Measurements from ENCODE around the gene COL4A2. TPM values are rescaled to one million over a fixed set of nuclear protein-coding genes. Genes with fewer than 3 reads are reported as not detected.

COL4A2 gene
- total and polyA plus RNA-seq, 2 donors (not counting 1 experiment from before 2014, with no cell fraction given) = 0.17 TPM; not detected in 1

- ChIA-PET POLR2A (no interaction called here), CTCF (no interaction called here)
- Mint-ChIP-seq H3K27me3 (no peaks in the 10 kb centered on the region), H3K9me3 (ENCODE audit: insufficient read depth) (no peaks in the 10 kb centered on the region), H3K4me3 (no peak overlapping the region), H3K27ac (no peak overlapping the region), H3K4me1 (peaks cover 11% of the 10 kb centered on the region)
- Histone ChIP-seq H3K4me1 (ENCODE audit: control insufficient read depth in 2 of 2, insufficient read depth in 2 of 2, low read length in 2 of 2) (peaks cover 3 to 6% of the 10 kb centered on the region in 2 donors), H3K79me2 (ENCODE audit: control insufficient read depth, insufficient read depth, low read length) (peaks cover 3% of the 10 kb centered on the region), H2AFZ (ENCODE audit: insufficient read depth, low read depth, low read length, poor library complexity, severe bottlenecking) (no peak overlapping the region), H4K20me1 (ENCODE audit: control insufficient read depth, insufficient read depth, low read length, poor library complexity, severe bottlenecking) (no peaks in the 10 kb centered on the region), H3K27ac (ENCODE audit: low read length in 2 of 2) (no peak overlapping the region), H3K36me3 (replicated peaks in 1 of 2; ENCODE audit: control extremely low read depth in 1 of 2, control insufficient read depth in 1 of 2, extremely low read depth in 1 of 2, insufficient read depth in 2 of 2, low read length in 1 of 2) (no peaks in the 10 kb centered on the region), H3K9ac (ENCODE audit: low read length) (no peak overlapping the region), H3K9me3 (ENCODE audit: control extremely low read depth in 1 of 3, control insufficient read depth in 2 of 3, insufficient read depth in 1 of 3, low read length in 2 of 3) (no peaks in the 10 kb centered on the region), H3K4me2 (replicated peaks; ENCODE audit: low read depth, low read length, poor library complexity, severe bottlenecking) (no peak overlapping the region), H3K4me3 (ENCODE audit: control extremely low read depth in 1 of 5, extremely low read depth in 1 of 5, insufficient read depth in 1 of 5, low read depth in 2 of 5, low read length in 4 of 5) (no peak overlapping the region), H3K27me3 (replicated peaks in 1 of 4; ENCODE audit: control extremely low read depth in 1 of 4, control insufficient read depth in 3 of 4, insufficient read depth in 4 of 4, low read length in 3 of 4) (no peaks in the 10 kb centered on the region)
- TF ChIP-seq EZH2 (IDR thresholded peaks at IDR 0.05; ENCODE audit: borderline replicate concordance, insufficient read depth, low read depth, low read length, poor library complexity, severe bottlenecking) (no peak), CTCF (IDR thresholded peaks at IDR 0.05) (no peak)
- ATAC-seq (ENCODE audit: low read depth) (no peak), DNase-seq (no peak)
- intact Hi-C loops (cut with micrococcal nuclease) = no loop called here
- WGBS (ENCODE audit: insufficient coverage) = 95% methylated on average over 8 of the region's 11 CpGs
These were observed 244.2 kb downstream of the COL4A2 start for GRCh38 chr13:110551284-110551683.

- no peak for TF ChIP-seq EZH2 (IDR thresholded peaks at IDR 0.05; ENCODE audit: borderline replicate concordance, insufficient read depth, low read depth, low read length, poor library complexity, severe bottlenecking)
- TF ChIP-seq CTCF (IDR thresholded peaks at IDR 0.05) = no peak
- ChIA-PET CTCF (no interaction called here), POLR2A (no interaction called here)
- WGBS (ENCODE audit: insufficient coverage) = 98% methylated on average over 9 of the region's 9 CpGs
- H3K4me3 ChIP-seq (ENCODE audit: control extremely low read depth in 1 of 5, extremely low read depth in 1 of 5, insufficient read depth in 1 of 5, low read depth in 2 of 5, low read length in 4 of 5) = no peak overlapping the region
- no peaks in the 10 kb centered on the region for H3K36me3 ChIP-seq (replicated peaks in 1 of 2; ENCODE audit: control extremely low read depth in 1 of 2, control insufficient read depth in 1 of 2, extremely low read depth in 1 of 2, insufficient read depth in 2 of 2, low read length in 1 of 2)
- H2AFZ ChIP-seq (ENCODE audit: insufficient read depth, low read depth, low read length, poor library complexity, severe bottlenecking) = no peak overlapping the region
- intact Hi-C loops (cut with micrococcal nuclease) = no loop called here
- no peak overlapping the region for H3K4me2 ChIP-seq (replicated peaks; ENCODE audit: low read depth, low read length, poor library complexity, severe bottlenecking)
- H3K9me3 Mint-ChIP-seq (ENCODE audit: insufficient read depth) = no peaks in the 10 kb centered on the region
- no peak for DNase-seq
- no peaks in the 10 kb centered on the region for H3K27me3 ChIP-seq (replicated peaks in 1 of 4; ENCODE audit: control extremely low read depth in 1 of 4, control insufficient read depth in 3 of 4, insufficient read depth in 4 of 4, low read length in 3 of 4)
- peaks cover 18% of the 10 kb centered on the region for H3K4me1 Mint-ChIP-seq
- peaks cover 3% of the 10 kb centered on the region for H3K79me2 ChIP-seq (ENCODE audit: control insufficient read depth, insufficient read depth, low read length)
- no peak overlapping the region for H3K27ac ChIP-seq (ENCODE audit: low read length in 2 of 2)
- ATAC-seq (ENCODE audit: low read depth) = no peak
- H3K4me3 Mint-ChIP-seq = no peak overlapping the region
- no peak overlapping the region for H3K27ac Mint-ChIP-seq
- peaks cover 0 to 9% (median 0%) of the 10 kb centered on the region in 3 donors for H3K9me3 ChIP-seq (ENCODE audit: control extremely low read depth in 1 of 3, control insufficient read depth in 2 of 3, insufficient read depth in 1 of 3, low read length in 2 of 3)
- peaks cover 3 to 6% of the 10 kb centered on the region in 2 donors for H3K4me1 ChIP-seq (ENCODE audit: control insufficient read depth in 2 of 2, insufficient read depth in 2 of 2, low read length in 2 of 2)
- no peaks in the 10 kb centered on the region for H4K20me1 ChIP-seq (ENCODE audit: control insufficient read depth, insufficient read depth, low read length, poor library complexity, severe bottlenecking)
- no peaks in the 10 kb centered on the region for H3K27me3 Mint-ChIP-seq
- H3K9ac ChIP-seq (ENCODE audit: low read length) = no peak overlapping the region
These were observed 245.7 kb downstream of the COL4A2 start for GRCh38 chr13:110552767-110553166.

Data from B cell (primary cell).